Measurements from ENCODE around the gene TMEM258. TPM values are rescaled to one million over a fixed set of nuclear protein-coding genes. Genes with fewer than 3 reads are reported as not detected.

Gene TMEM258
- total RNA-seq, 1 donor from 2014 or later: 125 TPM

- H3K9me3 Mint-ChIP-seq (ENCODE audit: unreplicated experiment): no peaks in the 10 kb centered on the region
- no peaks in the 10 kb centered on the region for H3K36me3 Mint-ChIP-seq (ENCODE audit: low read depth, unreplicated experiment)
- no peak overlapping the region for H3K27ac Mint-ChIP-seq (ENCODE audit: unreplicated experiment)
- H3K4me3 Mint-ChIP-seq (ENCODE audit: unreplicated experiment): no peak overlapping the region
- H3K4me1 Mint-ChIP-seq (ENCODE audit: unreplicated experiment): peaks cover 11% of the 10 kb centered on the region
- no peak for DNase-seq (ENCODE audit: low spot score)
- no peak for TF ChIP-seq CTCF (IDR thresholded peaks at IDR 0.05; ENCODE audit: unreplicated experiment)
- peaks cover 22% of the 10 kb centered on the region for H3K27me3 Mint-ChIP-seq (ENCODE audit: unreplicated experiment)
These were observed 36.3 kb downstream of the TMEM258 start for GRCh38 chr11:61756147-61756451.

- H3K9me3 Mint-ChIP-seq (ENCODE audit: unreplicated experiment): no peaks in the 10 kb centered on the region
- H3K27me3 Mint-ChIP-seq (ENCODE audit: unreplicated experiment): peaks cover 23% of the 10 kb centered on the region
- H3K36me3 Mint-ChIP-seq (ENCODE audit: low read depth, unreplicated experiment): no peaks in the 10 kb centered on the region
- H3K4me1 Mint-ChIP-seq (ENCODE audit: unreplicated experiment): peaks cover 13% of the 10 kb centered on the region
- DNase-seq (ENCODE audit: low spot score): no peak
- TF ChIP-seq CTCF (IDR thresholded peaks at IDR 0.05; ENCODE audit: unreplicated experiment): no peak
- no peak overlapping the region for H3K27ac Mint-ChIP-seq (ENCODE audit: unreplicated experiment)
- no peak overlapping the region for H3K4me3 Mint-ChIP-seq (ENCODE audit: unreplicated experiment)
These were observed 37.6 kb downstream of the TMEM258 start for GRCh38 chr11:61754534-61755482.

- peaks cover 22% of the 10 kb centered on the region for H3K27me3 Mint-ChIP-seq (ENCODE audit: unreplicated experiment)
- H3K4me1 Mint-ChIP-seq (ENCODE audit: unreplicated experiment): peaks cover 16% of the 10 kb centered on the region
- no peak for DNase-seq (ENCODE audit: low spot score)
These were observed 38.7 kb downstream of the TMEM258 start for GRCh38 chr11:61753672-61754071.

GRCh38 chr11:61752925-61753521 is 39.4 kb downstream of the TMEM258 start:
- no peak overlapping the region for H3K27ac Mint-ChIP-seq (ENCODE audit: unreplicated experiment)
- peaks cover 22% of the 10 kb centered on the region for H3K27me3 Mint-ChIP-seq (ENCODE audit: unreplicated experiment)
- H3K4me1 Mint-ChIP-seq (ENCODE audit: unreplicated experiment): peaks cover 16% of the 10 kb centered on the region
- peak overlapping the region; percentile 60 for H3K4me3 Mint-ChIP-seq (ENCODE audit: unreplicated experiment)
- TF ChIP-seq CTCF (IDR thresholded peaks at IDR 0.05; ENCODE audit: unreplicated experiment): no peak
- no peaks in the 10 kb centered on the region for H3K9me3 Mint-ChIP-seq (ENCODE audit: unreplicated experiment)
- H3K36me3 Mint-ChIP-seq (ENCODE audit: low read depth, unreplicated experiment): no peaks in the 10 kb centered on the region
- no peak for DNase-seq (ENCODE audit: low spot score)

More at GRCh38 chr11:61753672-61754071, 38.7 kb downstream of the TMEM258 start:
- Mint-ChIP-seq H3K4me3 (ENCODE audit: unreplicated experiment) (peak overlapping the region; percentile 60), H3K9me3 (ENCODE audit: unreplicated experiment) (no peaks in the 10 kb centered on the region), H3K36me3 (ENCODE audit: low read depth, unreplicated experiment) (no peaks in the 10 kb centered on the region), H3K27ac (ENCODE audit: unreplicated experiment) (no peak overlapping the region)
- no peak for TF ChIP-seq CTCF (IDR thresholded peaks at IDR 0.05; ENCODE audit: unreplicated experiment)

Measured in endothelial cell (in vitro differentiated cells).